ENCODE data around the gene ATF6.

The ATF6 gene

GRCh38 chr1:162003061-162003829 is 237.1 kb downstream of the ATF6 start:
- DNase-seq (ENCODE audit: low read depth in 2 of 2): no peak

DNA sequence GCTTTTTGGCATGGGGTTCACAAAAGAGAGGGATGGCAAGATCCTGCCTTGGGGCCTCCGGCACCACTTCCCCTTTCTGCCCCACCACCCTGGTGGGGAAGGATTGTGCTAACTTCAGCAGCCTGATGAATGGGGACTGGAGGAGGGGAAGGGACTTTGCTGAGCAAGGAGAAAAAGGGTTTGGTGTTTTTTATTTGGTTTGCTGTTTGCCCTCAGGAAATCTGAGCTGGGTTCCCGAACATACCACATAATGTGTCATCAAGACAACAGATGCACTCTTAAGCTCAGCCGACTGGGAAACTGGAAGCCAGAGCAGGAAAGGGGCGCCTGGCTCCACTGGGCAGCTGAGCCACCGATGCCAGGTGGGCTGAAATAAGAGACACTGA is 237.7 kb downstream of the ATF6 start:
- no peak for DNase-seq (ENCODE audit: low read depth in 2 of 2)

GRCh38 chr1:162004441-162004950 is 238.4 kb downstream of the ATF6 start:
- DNase-seq (ENCODE audit: low read depth in 2 of 2): no peak

GRCh38 chr1:162006081-162006480 is 240.0 kb downstream of the ATF6 start:
- DNase-seq (ENCODE audit: low read depth in 2 of 2): no peak

DNA sequence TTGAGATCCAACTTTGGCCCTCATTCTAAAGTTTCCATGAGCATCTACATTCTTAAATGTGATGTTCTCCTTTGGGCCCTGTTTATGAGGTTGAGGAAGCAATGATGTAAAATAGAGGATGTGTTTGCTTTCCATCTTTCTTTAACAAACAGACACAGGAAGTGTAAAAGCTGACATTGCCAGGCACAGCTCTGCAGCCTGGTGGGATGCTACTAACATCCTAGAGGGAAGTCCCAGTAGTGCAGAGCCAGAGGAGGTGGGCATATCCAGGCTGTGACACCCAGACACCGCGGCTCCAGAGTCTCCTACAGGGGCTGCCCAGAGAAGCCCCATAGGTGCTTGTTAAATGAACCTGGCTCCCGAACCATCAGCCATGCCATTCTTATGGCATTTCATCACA is 241.3 kb downstream of the ATF6 start:
- DNase-seq (ENCODE audit: low read depth in 2 of 2): no peak

DNA sequence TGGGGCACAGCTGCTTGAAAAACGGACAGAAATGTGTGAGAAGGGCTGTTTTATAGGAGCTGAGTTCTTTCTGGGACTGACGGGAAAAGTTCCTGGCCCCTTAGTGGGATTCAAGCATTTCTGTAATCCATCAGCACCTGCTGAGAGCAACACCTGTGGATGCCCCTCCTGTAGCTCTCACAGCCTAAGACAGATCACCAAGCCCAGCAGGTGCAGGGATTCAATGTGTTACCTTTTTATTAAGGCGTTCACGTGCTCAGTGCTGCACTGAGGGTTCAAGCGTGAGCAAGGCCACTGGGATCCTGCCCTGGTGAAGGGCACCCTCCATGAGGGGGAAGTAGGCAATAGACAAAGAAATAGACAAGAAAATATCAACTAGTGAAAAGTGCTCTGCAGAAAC is 242.7 kb downstream of the ATF6 start:
- no peak for DNase-seq (ENCODE audit: low read depth in 2 of 2)

GRCh38 chr1:162009501-162010174 is 243.5 kb downstream of the ATF6 start:
- no peak for DNase-seq (ENCODE audit: low read depth in 2 of 2)

DNA sequence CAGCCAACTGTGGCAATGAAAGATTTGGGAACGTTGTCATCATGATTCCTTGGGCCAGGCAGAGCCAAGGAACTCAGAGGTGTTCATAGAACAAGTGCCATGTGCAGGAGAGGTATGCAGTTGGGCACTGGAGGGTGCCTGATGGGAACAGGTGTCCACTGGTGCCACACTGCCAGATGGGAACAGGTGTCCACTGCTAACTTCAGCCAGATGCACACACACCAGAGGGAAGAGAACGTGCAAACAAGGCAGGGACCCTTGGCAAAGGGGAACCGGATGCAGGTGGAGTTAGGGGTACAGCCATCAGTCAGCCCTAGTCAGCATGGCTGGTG is 244.0 kb downstream of the ATF6 start:
- no peak for DNase-seq (ENCODE audit: low read depth in 2 of 2)

DNA sequence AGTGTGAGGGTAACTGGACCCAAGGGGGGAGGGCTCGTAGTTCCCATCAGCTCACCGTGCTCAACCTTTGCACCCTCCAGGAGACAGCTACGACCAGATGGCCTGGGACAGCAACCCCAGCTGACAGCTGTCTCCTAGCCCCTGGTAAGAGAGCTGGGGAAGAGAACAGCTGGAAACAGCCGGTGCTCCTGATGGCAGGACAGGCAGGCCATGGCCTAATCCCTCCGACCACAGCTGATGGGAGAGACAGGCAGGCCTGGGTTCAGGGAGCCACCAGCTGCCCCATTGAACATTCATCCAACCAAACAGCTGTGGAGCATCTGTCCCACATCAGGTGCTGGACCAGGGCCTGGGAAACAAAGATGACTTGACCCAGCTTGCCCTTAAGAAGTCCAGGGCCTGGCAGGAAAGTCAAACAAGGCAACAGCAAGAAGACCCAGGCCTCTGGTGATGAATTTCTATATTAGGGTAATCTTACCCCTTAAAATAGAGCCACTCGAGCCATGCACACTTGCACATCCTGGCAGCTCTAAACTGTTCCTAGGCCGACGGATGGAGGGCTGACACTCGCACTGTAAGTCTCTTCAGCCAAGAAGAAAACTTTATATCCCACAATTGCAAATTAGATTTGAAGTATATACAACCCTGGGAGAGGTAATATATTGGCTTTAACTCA is 245.4 kb downstream of the ATF6 start:
- DNase-seq (ENCODE audit: low read depth in 2 of 2): no peak

DNA sequence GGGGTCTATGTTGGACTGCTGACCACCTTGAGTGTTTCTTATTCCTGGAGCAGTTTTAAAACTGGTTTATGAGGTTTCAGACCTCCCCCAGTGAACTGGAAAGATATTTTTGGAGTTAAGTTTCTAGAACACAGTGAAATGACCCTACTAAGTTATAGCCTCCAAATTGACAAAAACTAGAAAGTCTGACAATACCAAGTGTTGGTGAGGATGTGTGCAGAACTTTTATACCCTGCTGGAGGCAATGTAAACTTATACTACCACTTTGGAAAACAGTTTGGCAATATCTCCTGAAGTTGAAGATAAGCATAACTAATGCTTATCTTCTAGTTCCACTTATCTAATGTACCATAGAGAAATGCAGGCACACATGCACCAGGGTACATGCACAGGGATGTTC is 247.2 kb downstream of the ATF6 start:
- no peak for DNase-seq (ENCODE audit: low read depth in 2 of 2)

Measured in stimulated activated CD4-positive, alpha-beta T cell treated with anti-CD3 and anti-CD28 coated beads, Interleukin-1b, Interleukin-23, amount 100 ng/mL, for 4 hours (primary cell).